Activated CD4-positive, alpha-beta memory T cell treated with anti-CD3 and anti-CD28 coated beads, Interleukin-2, amount 10 ng/mL, durations not matched to agents 7 days and 5 days (primary cell): ENCODE data around the gene ZNF618. TPM values are rescaled to one million over a fixed set of nuclear protein-coding genes. Genes with fewer than 3 reads are reported as not detected.

Experiments
- CTCF ChIA-PET: fragments of 350-600 bp; sonication (Branson Sonifier 250); formaldehyde crosslinking; loops from one replicate; lab custom pipeline; 2021; ENCODE audit warnings: antibody characterized with exemption, inconsistent platforms; lab: Charles Lee
- POLR2A ChIA-PET: fragments of 350-600 bp; sonication (Branson Sonifier 250); formaldehyde crosslinking; loops from one replicate; lab custom pipeline; 2021; ENCODE audit warnings: antibody characterized with exemption; lab: Charles Lee
- DNase-seq: peaks from one replicate; pipeline ENCODE4 v3.0.0-alpha.2; 2020
- H3K27ac Mint-ChIP-seq: one replicate; pipeline ENCODE4 v1.8.0; 2021; ENCODE audit warnings: mild to moderate bottlenecking, mixed read lengths
- H3K27me3 Mint-ChIP-seq: one replicate; pipeline ENCODE4 v1.8.0; 2021; ENCODE audit warnings: mixed read lengths
- H3K36me3 Mint-ChIP-seq: one replicate; pipeline ENCODE4 v1.8.0; 2021; ENCODE audit warnings: low read depth, mixed read lengths
- H3K4me1 Mint-ChIP-seq: one replicate; pipeline ENCODE4 v1.8.0; 2021; ENCODE audit warnings: mixed read lengths
- H3K4me3 Mint-ChIP-seq: one replicate; pipeline ENCODE4 v1.8.0; 2021; ENCODE audit warnings: mild to moderate bottlenecking, mixed read lengths
- H3K9me3 Mint-ChIP-seq: one replicate; pipeline ENCODE4 v1.8.0; 2021; ENCODE audit warnings: mixed read lengths
- total RNA-seq, 2 experiments: library from RNA; stranded (reverse); gene quantifications; one replicate each; pipeline ENCODE4 v1.2.3, GENCODE V29; 2021

The ZNF618 gene
- total RNA-seq, 2 experiments from 2014 or later, result 0.15 to 0.25 TPM

GRCh38 chr9:113963696-113964494 lies 87.8 kb downstream of the ZNF618 start:
- H3K36me3 Mint-ChIP-seq, result no peaks in the 10 kb centered on the region
- peaks cover 3% of the 10 kb centered on the region for H3K27me3 Mint-ChIP-seq
- no peak overlapping the region for H3K4me3 Mint-ChIP-seq
- no peaks in the 10 kb centered on the region for H3K9me3 Mint-ChIP-seq
- no peak for DNase-seq
- POLR2A ChIA-PET, result no interaction called here
- H3K27ac Mint-ChIP-seq, result no peak overlapping the region
- H3K4me1 Mint-ChIP-seq, result no peaks in the 10 kb centered on the region
- CTCF ChIA-PET, result interaction anchor here (0.6 to 1.2 kb wide), 8 partner anchors 9 to 475 kb away, joined by 3 to 5 read pairs (median 3); no protein-coding TSS in a partner anchor

- Mint-ChIP-seq H3K4me3 (no peak overlapping the region), H3K27ac (no peak overlapping the region), H3K36me3 (no peaks in the 10 kb centered on the region), H3K27me3 (peaks cover 3% of the 10 kb centered on the region), H3K9me3 (no peaks in the 10 kb centered on the region), H3K4me1 (no peaks in the 10 kb centered on the region)
- ChIA-PET POLR2A (no interaction called here), CTCF (interaction anchor here (0.7 kb wide), 1 partner anchor 475 kb away, joined by 3 read pairs; no protein-coding TSS in a partner anchor)
- DNase-seq, result no peak
Observed at GRCh38 chr9:113964495-113965170, 88.5 kb downstream of the ZNF618 start.

- no peak overlapping the region for H3K27ac Mint-ChIP-seq
- peaks cover 3% of the 10 kb centered on the region for H3K27me3 Mint-ChIP-seq
- no peaks in the 10 kb centered on the region for H3K9me3 Mint-ChIP-seq
- no peaks in the 10 kb centered on the region for H3K4me1 Mint-ChIP-seq
- ChIA-PET POLR2A (no interaction called here), CTCF (no interaction called here)
- DNase-seq, result no peak
- no peak overlapping the region for H3K4me3 Mint-ChIP-seq
- H3K36me3 Mint-ChIP-seq, result no peaks in the 10 kb centered on the region
Observed at GRCh38 chr9:113966394-113966793, 90.3 kb downstream of the ZNF618 start.

GRCh38 chr9:113967380-113967779 lies 91.3 kb downstream of the ZNF618 start:
- no peak overlapping the region for H3K27ac Mint-ChIP-seq
- H3K4me3 Mint-ChIP-seq, result no peak overlapping the region
- no peak for DNase-seq
- H3K9me3 Mint-ChIP-seq, result no peaks in the 10 kb centered on the region
- H3K27me3 Mint-ChIP-seq, result peaks cover 3% of the 10 kb centered on the region
- ChIA-PET POLR2A (no interaction called here), CTCF (no interaction called here)
- H3K36me3 Mint-ChIP-seq, result no peaks in the 10 kb centered on the region
- no peaks in the 10 kb centered on the region for H3K4me1 Mint-ChIP-seq

- Mint-ChIP-seq H3K9me3 (no peaks in the 10 kb centered on the region), H3K4me3 (no peak overlapping the region), H3K4me1 (no peaks in the 10 kb centered on the region), H3K27ac (no peak overlapping the region), H3K27me3 (peaks cover 3% of the 10 kb centered on the region), H3K36me3 (no peaks in the 10 kb centered on the region)
- DNase-seq, result no peak
- ChIA-PET POLR2A (no interaction called here), CTCF (no interaction called here)
Observed at GRCh38 chr9:113969343-113969742, 93.2 kb downstream of the ZNF618 start.

- Mint-ChIP-seq H3K27ac (no peak overlapping the region), H3K36me3 (no peaks in the 10 kb centered on the region), H3K4me1 (no peaks in the 10 kb centered on the region), H3K9me3 (no peaks in the 10 kb centered on the region), H3K27me3 (no peaks in the 10 kb centered on the region), H3K4me3 (no peak overlapping the region)
- CTCF ChIA-PET, result interaction anchor here (1.5 kb wide), 1 partner anchor 10 kb away, joined by 4 read pairs; no protein-coding TSS in a partner anchor
- no peak for DNase-seq
- POLR2A ChIA-PET, result no interaction called here
Observed at GRCh38 chr9:113973226-113973625, 97.1 kb downstream of the ZNF618 start.

GRCh38 chr9:113973963-113974413 lies 97.9 kb downstream of the ZNF618 start:
- Mint-ChIP-seq H3K4me3 (no peak overlapping the region), H3K9me3 (no peaks in the 10 kb centered on the region), H3K4me1 (no peaks in the 10 kb centered on the region), H3K27ac (no peak overlapping the region), H3K36me3 (no peaks in the 10 kb centered on the region), H3K27me3 (no peaks in the 10 kb centered on the region)
- ChIA-PET CTCF (no interaction called here), POLR2A (no interaction called here)
- DNase-seq, result no peak

GRCh38 chr9:113976915-113977314 lies 100.8 kb downstream of the ZNF618 start:
- POLR2A ChIA-PET, result no interaction called here
- H3K9me3 Mint-ChIP-seq, result no peaks in the 10 kb centered on the region
- no peak overlapping the region for H3K4me3 Mint-ChIP-seq
- H3K4me1 Mint-ChIP-seq, result no peaks in the 10 kb centered on the region
- H3K36me3 Mint-ChIP-seq, result no peaks in the 10 kb centered on the region
- H3K27me3 Mint-ChIP-seq, result no peaks in the 10 kb centered on the region
- DNase-seq, result no peak
- CTCF ChIA-PET, result no interaction called here
- no peak overlapping the region for H3K27ac Mint-ChIP-seq

GRCh38 chr9:113978725-113979342 lies 102.7 kb downstream of the ZNF618 start:
- H3K27ac Mint-ChIP-seq, result no peak overlapping the region
- H3K4me1 Mint-ChIP-seq, result no peaks in the 10 kb centered on the region
- H3K9me3 Mint-ChIP-seq, result no peaks in the 10 kb centered on the region
- DNase-seq, result no peak
- H3K27me3 Mint-ChIP-seq, result no peaks in the 10 kb centered on the region
- no peak overlapping the region for H3K4me3 Mint-ChIP-seq
- CTCF ChIA-PET, result no interaction called here
- POLR2A ChIA-PET, result no interaction called here
- no peaks in the 10 kb centered on the region for H3K36me3 Mint-ChIP-seq

- ChIA-PET POLR2A (no interaction called here), CTCF (no interaction called here)
- Mint-ChIP-seq H3K27me3 (no peaks in the 10 kb centered on the region), H3K4me3 (no peak overlapping the region), H3K4me1 (no peaks in the 10 kb centered on the region), H3K9me3 (no peaks in the 10 kb centered on the region), H3K36me3 (no peaks in the 10 kb centered on the region), H3K27ac (no peak overlapping the region)
- no peak for DNase-seq
Observed at GRCh38 chr9:113979343-113980127, 103.4 kb downstream of the ZNF618 start.

- no peak overlapping the region for H3K4me3 Mint-ChIP-seq
- no peaks in the 10 kb centered on the region for H3K36me3 Mint-ChIP-seq
- ChIA-PET CTCF (no interaction called here), POLR2A (no interaction called here)
- H3K4me1 Mint-ChIP-seq, result no peaks in the 10 kb centered on the region
- no peaks in the 10 kb centered on the region for H3K9me3 Mint-ChIP-seq
- DNase-seq, result no peak
- no peaks in the 10 kb centered on the region for H3K27me3 Mint-ChIP-seq
- H3K27ac Mint-ChIP-seq, result no peak overlapping the region
Observed at GRCh38 chr9:113984639-113985380, 108.7 kb downstream of the ZNF618 start.

GRCh38 chr9:113985968-113986585 lies 110.0 kb downstream of the ZNF618 start:
- H3K4me1 Mint-ChIP-seq, result no peaks in the 10 kb centered on the region
- ChIA-PET CTCF (no interaction called here), POLR2A (no interaction called here)

More at GRCh38 chr9:113985968-113986585, 110.0 kb downstream of the ZNF618 start:
- no peaks in the 10 kb centered on the region for H3K9me3 Mint-ChIP-seq
- H3K27me3 Mint-ChIP-seq, result no peaks in the 10 kb centered on the region
- H3K36me3 Mint-ChIP-seq, result no peaks in the 10 kb centered on the region
- no peak for DNase-seq
- H3K4me3 Mint-ChIP-seq, result no peak overlapping the region
- no peak overlapping the region for H3K27ac Mint-ChIP-seq
